Coronary artery (tissue), 2 donors: ENCODE results near the gene RPH3AL.

Experiments
- DNase-seq: peaks from one replicate; pipeline ENCODE4 v3.0.0-alpha.2; 2017; ENCODE audit warnings: low spot score
- H3K27ac ChIP-seq, 2 donors: fragments of 200-600 bp; sonication (generic); one replicate each; pipeline ENCODE4 v1.5.1; 2016 to 2019
- H3K4me3 ChIP-seq: fragments of 200-600 bp; sonication (generic); 2 replicates; pipeline ENCODE4 v1.5.1; 2016; ENCODE audit warnings: mild to moderate bottlenecking, moderate library complexity
- CTCF ChIP-seq: fragments of 200-600 bp; sonication (generic); IDR thresholded peaks from one replicate; pipeline ENCODE4 v1.5.1; 2019; ENCODE audit warnings: antibody characterized with exemption

RPH3AL gene

GRCh38 chr17:269616-270514 is 82.7 kb downstream of the RPH3AL start:
- no peak for DNase-seq
- H3K27ac ChIP-seq, result no peak overlapping the region
- no peak overlapping the region for H3K4me3 ChIP-seq
- TF ChIP-seq CTCF, result no peak

GRCh38 chr17:266701-267667 is 85.6 kb downstream of the RPH3AL start:
- DNase-seq, result no peak
- Histone ChIP-seq H3K4me3 (peak overlapping the region; percentile 57), H3K27ac (peak overlapping the region; percentile 30 to 43)
- no peak for TF ChIP-seq CTCF

- no peak overlapping the region for H3K4me3 ChIP-seq
- peak overlapping the region in 1 of 2 donors; percentile 43 for H3K27ac ChIP-seq
- no peak for DNase-seq
- no peak for TF ChIP-seq CTCF
These were observed 86.4 kb downstream of the RPH3AL start for GRCh38 chr17:266219-266618.

- no peak overlapping the region for H3K4me3 ChIP-seq
- TF ChIP-seq CTCF, result no peak
- no peak for DNase-seq
- peak overlapping the region in 1 of 2 donors; percentile 43 for H3K27ac ChIP-seq
These were observed 86.9 kb downstream of the RPH3AL start for GRCh38 chr17:265718-266117.

GRCh38 chr17:263773-264172 is 88.8 kb downstream of the RPH3AL start:
- Histone ChIP-seq H3K27ac (no peak overlapping the region), H3K4me3 (no peak overlapping the region)
- no peak for TF ChIP-seq CTCF
- DNase-seq, result no peak

- DNase-seq, result no peak
- no peak for TF ChIP-seq CTCF
- no peak overlapping the region for H3K27ac ChIP-seq
- H3K4me3 ChIP-seq, result no peak overlapping the region
These were observed 89.3 kb downstream of the RPH3AL start for GRCh38 chr17:263271-263670.
